Measurements from ENCODE around the gene SLC39A3.

DNA sequence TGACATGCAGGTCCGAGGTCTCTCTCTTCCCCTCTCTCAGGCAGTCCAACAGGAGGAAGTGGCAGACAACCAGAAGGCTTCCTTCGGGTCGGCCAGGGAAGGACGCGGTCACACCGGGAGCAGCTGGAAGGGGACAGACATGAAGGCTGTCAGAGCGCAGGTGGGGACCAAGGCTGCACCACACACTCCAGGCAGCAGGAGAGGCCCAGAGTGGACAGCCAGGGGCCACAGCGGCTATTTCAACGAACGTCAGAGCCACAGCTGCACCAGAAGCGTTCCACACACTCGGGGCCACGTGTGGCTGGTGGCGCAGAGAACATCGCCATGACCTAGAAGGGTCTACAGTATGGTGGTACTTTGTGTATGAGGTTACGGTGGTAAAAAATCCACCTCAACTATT lies 16.0 kb upstream of the SLC39A3 start:
- TF ChIP-seq, protein P1, sequence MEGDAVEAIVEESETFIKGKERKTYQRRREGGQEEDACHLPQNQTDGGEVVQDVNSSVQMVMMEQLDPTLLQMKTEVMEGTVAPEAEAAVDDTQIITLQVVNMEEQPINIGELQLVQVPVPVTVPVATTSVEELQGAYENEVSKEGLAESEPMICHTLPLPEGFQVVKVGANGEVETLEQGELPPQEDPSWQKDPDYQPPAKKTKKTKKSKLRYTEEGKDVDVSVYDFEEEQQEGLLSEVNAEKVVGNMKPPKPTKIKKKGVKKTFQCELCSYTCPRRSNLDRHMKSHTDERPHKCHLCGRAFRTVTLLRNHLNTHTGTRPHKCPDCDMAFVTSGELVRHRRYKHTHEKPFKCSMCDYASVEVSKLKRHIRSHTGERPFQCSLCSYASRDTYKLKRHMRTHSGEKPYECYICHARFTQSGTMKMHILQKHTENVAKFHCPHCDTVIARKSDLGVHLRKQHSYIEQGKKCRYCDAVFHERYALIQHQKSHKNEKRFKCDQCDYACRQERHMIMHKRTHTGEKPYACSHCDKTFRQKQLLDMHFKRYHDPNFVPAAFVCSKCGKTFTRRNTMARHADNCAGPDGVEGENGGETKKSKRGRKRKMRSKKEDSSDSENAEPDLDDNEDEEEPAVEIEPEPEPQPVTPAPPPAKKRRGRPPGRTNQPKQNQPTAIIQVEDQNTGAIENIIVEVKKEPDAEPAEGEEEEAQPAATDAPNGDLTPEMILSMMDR (IDR thresholded peaks at IDR 0.05 in 2 of 3, conservative IDR thresholded peaks at IDR 0.05 in 1 of 3; ENCODE audit: borderline replicate concordance in 1 of 3, insufficient read depth in 1 of 3, low read depth in 2 of 3, low read length in 2 of 3), result no peak
- TF ChIP-seq, protein P2, sequence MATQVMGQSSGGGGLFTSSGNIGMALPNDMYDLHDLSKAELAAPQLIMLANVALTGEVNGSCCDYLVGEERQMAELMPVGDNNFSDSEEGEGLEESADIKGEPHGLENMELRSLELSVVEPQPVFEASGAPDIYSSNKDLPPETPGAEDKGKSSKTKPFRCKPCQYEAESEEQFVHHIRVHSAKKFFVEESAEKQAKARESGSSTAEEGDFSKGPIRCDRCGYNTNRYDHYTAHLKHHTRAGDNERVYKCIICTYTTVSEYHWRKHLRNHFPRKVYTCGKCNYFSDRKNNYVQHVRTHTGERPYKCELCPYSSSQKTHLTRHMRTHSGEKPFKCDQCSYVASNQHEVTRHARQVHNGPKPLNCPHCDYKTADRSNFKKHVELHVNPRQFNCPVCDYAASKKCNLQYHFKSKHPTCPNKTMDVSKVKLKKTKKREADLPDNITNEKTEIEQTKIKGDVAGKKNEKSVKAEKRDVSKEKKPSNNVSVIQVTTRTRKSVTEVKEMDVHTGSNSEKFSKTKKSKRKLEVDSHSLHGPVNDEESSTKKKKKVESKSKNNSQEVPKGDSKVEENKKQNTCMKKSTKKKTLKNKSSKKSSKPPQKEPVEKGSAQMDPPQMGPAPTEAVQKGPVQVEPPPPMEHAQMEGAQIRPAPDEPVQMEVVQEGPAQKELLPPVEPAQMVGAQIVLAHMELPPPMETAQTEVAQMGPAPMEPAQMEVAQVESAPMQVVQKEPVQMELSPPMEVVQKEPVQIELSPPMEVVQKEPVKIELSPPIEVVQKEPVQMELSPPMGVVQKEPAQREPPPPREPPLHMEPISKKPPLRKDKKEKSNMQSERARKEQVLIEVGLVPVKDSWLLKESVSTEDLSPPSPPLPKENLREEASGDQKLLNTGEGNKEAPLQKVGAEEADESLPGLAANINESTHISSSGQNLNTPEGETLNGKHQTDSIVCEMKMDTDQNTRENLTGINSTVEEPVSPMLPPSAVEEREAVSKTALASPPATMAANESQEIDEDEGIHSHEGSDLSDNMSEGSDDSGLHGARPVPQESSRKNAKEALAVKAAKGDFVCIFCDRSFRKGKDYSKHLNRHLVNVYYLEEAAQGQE (IDR thresholded peaks at IDR 0.05; ENCODE audit: low read depth), result no peak
- TF ChIP-seq TCF7L2 (IDR thresholded peaks at IDR 0.05; ENCODE audit: borderline replicate concordance, extremely low read depth, insufficient read depth, insufficient read length) (no peak), EZH2phosphoT487 (IDR thresholded peaks at IDR 0.05; ENCODE audit: borderline replicate concordance) (no peak), POLR2A (IDR thresholded peaks at IDR 0.05; ENCODE audit: borderline replicate concordance, extremely low read depth, insufficient read depth, insufficient read length) (no peak), ZNF274 (IDR thresholded peaks at IDR 0.05; ENCODE audit: low read depth, low read length) (no peak), SIN3A (IDR thresholded peaks at IDR 0.05; ENCODE audit: low read depth) (no peak), EZH2 (IDR thresholded peaks at IDR 0.05) (no peak), POLR2AphosphoS5 (IDR thresholded peaks at IDR 0.05; ENCODE audit: low read depth, low read length) (no peak), ELF1 (IDR thresholded peaks at IDR 0.05; ENCODE audit: borderline replicate concordance, low read depth) (no peak)
- TF ChIP-seq, protein P3, sequence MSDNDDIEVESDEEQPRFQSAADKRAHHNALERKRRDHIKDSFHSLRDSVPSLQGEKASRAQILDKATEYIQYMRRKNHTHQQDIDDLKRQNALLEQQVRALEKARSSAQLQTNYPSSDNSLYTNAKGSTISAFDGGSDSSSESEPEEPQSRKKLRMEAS (IDR thresholded peaks at IDR 0.05), result no peak
- TF ChIP-seq, protein P4, sequence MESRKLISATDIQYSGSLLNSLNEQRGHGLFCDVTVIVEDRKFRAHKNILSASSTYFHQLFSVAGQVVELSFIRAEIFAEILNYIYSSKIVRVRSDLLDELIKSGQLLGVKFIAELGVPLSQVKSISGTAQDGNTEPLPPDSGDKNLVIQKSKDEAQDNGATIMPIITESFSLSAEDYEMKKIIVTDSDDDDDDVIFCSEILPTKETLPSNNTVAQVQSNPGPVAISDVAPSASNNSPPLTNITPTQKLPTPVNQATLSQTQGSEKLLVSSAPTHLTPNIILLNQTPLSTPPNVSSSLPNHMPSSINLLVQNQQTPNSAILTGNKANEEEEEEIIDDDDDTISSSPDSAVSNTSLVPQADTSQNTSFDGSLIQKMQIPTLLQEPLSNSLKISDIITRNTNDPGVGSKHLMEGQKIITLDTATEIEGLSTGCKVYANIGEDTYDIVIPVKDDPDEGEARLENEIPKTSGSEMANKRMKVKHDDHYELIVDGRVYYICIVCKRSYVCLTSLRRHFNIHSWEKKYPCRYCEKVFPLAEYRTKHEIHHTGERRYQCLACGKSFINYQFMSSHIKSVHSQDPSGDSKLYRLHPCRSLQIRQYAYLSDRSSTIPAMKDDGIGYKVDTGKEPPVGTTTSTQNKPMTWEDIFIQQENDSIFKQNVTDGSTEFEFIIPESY (IDR thresholded peaks at IDR 0.05; ENCODE audit: extremely low read depth, insufficient replicate concordance, low read length), result no peak

Data from HCT116 (cell line).